Right renal pelvis (tissue), 4 donors: Measurements from ENCODE around the gene BSND. TPM values are rescaled to one million over a fixed set of nuclear protein-coding genes. Genes with fewer than 3 reads are reported as not detected.
A peak's percentile ranks its signal among the peaks of the same experiment; 100 is the strongest.
"Not testable (repeated sequence)": the region's sequence is repeated elsewhere in the genome, so short reads cannot be mapped to it uniquely, and the experiment has no call there.

Source experiments
- DNase-seq, 4 donors: peaks; one replicate each; pipeline ENCODE4 v3.0.0-alpha.2; 2013; ENCODE audit warnings: low read depth in 4 of 4, low spot score in 3 of 4, missing footprints in 1 of 4
- polyA plus RNA-seq, 4 donors: library from polyadenylated mRNA; unstranded; fragments of 120-200 nt; gene quantifications; one replicate each; pipeline ENCODE4 v1.2.1, GENCODE V29; 2013; ENCODE audit not compliant: insufficient read length in 4 of 4

The BSND gene
- polyA plus RNA-seq, 4 donors, result 4.2 to 5.7 (median 5.2) TPM

DNA sequence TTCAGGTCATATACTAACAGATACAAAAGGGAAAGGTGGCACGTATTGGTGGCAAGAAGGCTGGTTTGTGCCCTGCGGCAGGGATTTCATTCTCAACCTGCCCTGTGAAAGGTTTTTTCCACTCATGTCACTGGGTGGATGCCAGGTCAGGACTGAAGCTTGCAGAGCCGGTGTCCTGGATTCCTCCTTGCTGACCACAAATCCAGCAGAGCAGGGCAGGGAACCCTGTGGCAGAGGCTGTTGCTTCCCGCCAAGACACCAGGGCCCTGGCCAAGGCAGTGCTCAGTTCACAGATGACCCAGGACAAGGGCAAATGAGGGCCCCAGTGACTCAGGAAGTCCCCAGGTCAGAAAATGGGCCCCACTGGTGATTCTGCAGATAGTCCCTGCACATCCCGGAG, 16.4 kb downstream of the BSND start:
- DNase-seq, result no peak

- DNase-seq, result no peak
Measured at GRCh38 chr1:55015731-55016620, 17.2 kb downstream of the BSND start.

DNA sequence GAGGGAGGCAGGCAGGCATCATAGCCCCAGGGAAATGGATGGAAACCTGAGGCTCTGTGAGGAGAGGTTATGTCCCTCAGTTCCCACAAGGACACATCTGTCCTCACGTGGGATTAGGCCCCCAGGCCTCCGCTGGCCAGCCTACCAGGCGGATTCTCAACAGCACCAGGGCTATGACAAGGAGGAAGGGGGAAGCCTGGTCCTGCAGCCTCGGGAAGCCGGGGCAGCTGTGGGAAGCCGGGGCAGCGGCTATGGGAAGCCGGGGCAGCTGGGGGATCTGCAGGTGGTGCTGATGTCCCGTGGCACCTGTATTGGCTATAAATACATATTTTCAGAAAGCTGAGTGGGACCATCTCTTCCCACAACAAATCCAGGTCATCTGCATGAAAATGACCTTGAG, 19.7 kb downstream of the BSND start:
- DNase-seq, result no peak

- peak; percentile 57 to 76 (median 68) for DNase-seq
Measured at GRCh38 chr1:55021942-55022546, 23.3 kb downstream of the BSND start.

- DNase-seq, result not testable (repeated sequence)
Measured at GRCh38 chr1:55024163-55024562, 25.4 kb downstream of the BSND start.

DNA sequence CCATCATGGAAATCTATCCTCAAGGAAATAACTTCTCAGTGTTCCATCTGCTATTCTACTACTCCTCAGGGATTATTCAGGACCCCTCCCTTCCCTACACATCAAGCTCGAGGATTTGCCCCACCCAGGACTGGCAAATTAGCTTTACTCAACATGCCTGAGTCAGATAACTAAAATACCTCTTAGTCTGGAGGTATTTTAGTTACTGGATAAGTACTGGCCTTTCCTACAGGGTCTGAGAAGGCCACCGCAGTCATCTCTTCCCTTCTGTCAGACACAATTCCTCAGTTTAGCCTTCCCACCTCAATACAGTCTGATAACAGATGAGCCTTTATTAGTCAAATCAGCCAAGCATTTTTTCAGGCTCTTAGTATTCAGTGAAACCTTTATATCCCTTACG, 27.9 kb downstream of the BSND start:
- DNase-seq, result not testable (repeated sequence)

DNA sequence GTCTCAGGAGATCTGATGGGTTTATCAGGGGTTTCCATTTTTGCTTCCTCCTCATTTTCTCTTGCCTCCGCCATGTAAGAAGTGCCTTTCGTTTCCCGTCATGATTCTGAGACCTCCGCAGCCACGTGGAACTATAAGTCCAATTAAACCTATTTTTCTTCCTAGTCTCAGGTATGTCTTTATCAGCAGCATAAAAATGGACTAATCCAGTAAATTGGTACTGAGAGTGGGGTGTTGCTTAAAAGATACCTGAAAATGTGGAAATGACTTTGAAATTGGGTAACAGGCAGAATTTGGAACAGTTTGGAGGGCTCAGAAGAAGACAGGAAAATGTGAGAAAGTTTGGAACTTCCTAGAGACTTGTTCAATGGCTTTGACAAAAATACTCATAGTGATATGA, 32.4 kb downstream of the BSND start:
- DNase-seq, result not testable (repeated sequence)

DNA sequence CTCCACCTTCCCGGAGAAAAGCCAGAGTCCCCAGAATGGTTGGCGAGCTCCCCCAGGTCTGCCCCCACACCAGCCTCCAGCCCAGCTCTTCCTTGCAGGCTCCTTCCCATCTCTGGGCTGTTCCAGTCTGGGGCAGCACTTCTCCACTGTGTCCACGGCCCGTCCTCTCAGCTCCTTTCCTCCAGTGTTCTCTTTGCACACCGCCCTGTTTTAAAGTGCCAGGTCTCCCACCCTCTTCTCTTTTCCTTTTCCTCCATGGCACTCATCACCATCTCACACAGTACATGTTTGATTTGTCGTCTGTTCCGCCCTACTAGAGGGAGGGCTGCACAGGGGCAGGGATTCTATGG, 34.5 kb downstream of the BSND start:
- DNase-seq, result no peak

GRCh38 chr1:55034476-55035133, 35.9 kb downstream of the BSND start:
- DNase-seq, result peak in 1 of 4 donors; percentile 22

- no peak for DNase-seq
Measured at GRCh38 chr1:55035904-55036303, 37.2 kb downstream of the BSND start.

DNA sequence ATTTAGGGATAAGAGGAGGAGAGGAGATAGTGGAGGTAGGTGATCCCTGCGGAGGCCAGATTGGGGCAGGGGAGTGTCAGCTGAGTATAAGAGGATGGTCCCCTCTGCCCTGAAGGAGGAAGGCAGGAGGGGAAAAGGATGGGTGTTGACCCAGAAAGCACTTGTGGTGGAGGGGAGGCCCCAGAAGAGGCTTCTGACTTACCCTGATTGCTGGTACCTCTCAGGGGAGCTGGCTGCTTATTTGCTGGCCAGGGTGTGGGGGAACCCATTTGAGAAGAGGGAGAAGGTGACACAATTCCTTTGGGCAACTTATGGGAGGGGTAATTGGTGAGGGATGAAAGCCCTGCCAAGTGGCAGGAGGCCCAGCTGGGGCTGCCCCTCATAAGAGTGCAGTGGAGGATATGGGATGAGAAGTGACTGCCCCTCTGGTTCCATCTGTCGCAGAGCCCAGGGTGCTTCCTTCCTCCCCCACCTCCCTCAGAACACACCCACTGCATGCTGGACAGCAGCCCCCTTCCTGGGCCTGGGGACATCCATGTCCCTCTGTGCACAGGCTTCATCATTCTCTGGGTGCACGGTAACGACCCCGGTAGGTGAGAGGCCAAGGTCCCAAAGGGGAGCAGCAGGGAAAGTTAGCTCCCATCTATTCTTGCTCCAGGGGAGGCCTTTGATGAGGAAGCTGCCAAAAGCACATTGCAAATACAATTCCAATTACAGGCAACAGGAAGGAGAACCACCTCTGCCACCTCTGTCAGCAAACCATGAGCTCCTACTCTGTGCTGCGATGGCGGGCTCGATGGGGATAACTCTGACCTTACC, 39.2 kb downstream of the BSND start:
- no peak for DNase-seq

- DNase-seq, result no peak
Measured at GRCh38 chr1:55038552-55038838, 39.8 kb downstream of the BSND start.

GRCh38 chr1:55038974-55039341, 40.2 kb downstream of the BSND start:
- DNase-seq, result no peak

DNA sequence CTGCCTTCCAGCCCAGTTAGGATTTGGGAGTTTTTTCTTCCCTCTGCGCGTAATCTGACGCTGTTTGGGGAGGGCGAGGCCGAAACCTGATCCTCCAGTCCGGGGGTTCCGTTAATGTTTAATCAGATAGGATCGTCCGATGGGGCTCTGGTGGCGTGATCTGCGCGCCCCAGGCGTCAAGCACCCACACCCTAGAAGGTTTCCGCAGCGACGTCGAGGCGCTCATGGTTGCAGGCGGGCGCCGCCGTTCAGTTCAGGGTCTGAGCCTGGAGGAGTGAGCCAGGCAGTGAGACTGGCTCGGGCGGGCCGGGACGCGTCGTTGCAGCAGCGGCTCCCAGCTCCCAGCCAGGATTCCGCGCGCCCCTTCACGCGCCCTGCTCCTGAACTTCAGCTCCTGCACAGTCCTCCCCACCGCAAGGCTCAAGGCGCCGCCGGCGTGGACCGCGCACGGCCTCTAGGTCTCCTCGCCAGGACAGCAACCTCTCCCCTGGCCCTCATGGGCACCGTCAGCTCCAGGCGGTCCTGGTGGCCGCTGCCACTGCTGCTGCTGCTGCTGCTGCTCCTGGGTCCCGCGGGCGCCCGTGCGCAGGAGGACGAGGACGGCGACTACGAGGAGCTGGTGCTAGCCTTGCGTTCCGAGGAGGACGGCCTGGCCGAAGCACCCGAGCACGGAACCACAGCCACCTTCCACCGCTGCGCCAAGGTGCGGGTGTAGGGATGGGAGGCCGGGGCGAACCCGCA, 40.8 kb downstream of the BSND start, which contains the start of gene PCSK9:
Gene PCSK9, plus strand, starts transcription at position 207 of the 741 bp plus-strand sequence. Its CDS starts 290 bp downstream, at position 497.
- DNase-seq, result peak in 2 of 4 donors; percentile 28 to 49

DNA sequence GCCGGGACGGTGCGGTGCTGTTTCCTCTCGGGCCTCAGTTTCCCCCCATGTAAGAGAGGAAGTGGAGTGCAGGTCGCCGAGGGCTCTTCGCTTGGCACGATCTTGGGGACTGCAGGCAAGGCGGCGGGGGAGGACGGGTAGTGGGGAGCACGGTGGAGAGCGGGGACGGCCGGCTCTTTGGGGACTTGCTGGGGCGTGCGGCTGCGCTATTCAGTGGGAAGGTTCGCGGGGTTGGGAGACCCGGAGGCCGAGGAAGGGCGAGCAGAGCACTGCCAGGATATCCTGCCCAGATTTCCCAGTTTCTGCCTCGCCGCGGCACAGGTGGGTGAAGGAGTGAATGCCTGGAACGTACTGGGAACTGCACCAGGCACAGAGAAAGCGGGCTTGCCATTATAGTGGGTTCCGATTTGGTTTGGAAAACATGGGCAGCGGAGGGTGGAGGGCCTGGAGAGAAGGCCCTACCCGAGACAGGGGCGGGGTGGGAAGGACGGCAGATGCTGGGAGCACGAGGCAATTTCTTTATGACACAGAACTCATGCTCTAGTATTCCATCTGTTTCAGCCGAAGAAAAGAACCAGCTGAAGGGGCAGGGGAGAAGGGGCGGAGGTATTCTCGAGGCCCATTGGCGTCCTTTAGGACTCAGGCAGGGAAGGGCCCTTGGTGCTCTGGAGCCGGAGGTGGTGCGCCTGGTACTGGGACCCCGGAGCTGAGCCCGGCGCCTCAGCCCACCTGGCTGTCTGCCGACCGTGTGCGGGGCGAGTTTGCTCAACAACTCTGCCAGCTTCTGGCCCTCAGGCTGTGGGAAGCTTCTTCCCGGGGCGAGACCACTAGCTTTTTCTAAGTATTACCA, 41.6 kb downstream of the BSND start:
- DNase-seq, result no peak

DNA sequence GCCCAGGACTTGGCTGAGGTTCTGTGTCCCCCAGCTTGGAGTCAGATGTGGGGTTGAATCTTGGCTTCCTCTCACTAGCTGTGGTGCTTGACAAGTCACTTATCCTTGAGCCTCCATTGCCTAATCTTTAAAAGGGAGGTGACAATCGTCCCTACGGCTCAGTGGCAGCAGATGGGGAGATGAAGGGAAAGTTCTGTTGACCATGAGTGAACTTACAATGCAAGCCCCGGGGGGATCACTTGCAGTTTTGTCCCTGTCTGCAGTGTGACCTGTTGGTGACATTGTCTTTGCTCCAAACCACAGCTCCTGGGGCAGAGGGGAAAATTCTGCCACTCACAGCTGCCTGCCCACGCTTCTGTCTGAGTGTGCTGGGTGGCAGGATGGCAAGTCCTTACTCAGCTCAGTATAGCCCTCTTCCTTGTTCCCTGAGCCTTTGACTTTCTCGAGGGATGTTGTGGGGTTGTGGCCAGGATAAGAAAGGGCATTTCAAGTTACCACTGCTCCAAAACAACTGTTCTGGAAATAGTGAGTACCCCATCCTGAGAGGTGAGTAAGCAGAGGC, 42.3 kb downstream of the BSND start:
- DNase-seq, result no peak

DNA sequence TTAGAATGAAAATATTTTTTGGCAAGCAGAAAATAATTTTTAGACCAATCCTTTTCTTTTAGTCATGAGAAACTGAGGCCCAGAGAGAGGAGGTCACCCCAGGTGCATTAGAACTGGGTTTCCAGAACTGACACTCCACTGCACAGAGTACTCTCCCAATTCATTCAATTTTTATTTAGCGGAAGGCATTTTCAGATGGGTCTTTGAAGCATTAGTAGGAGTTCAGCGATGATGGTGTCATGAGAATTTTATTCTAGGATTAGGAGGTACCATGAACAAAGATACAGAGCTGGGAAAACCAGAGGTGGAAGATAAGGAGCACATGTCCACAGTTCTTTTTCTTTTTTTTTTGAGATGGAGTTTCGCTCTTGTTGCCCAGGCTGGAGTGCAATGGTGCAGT, 42.9 kb downstream of the BSND start:
- no peak for DNase-seq

DNA sequence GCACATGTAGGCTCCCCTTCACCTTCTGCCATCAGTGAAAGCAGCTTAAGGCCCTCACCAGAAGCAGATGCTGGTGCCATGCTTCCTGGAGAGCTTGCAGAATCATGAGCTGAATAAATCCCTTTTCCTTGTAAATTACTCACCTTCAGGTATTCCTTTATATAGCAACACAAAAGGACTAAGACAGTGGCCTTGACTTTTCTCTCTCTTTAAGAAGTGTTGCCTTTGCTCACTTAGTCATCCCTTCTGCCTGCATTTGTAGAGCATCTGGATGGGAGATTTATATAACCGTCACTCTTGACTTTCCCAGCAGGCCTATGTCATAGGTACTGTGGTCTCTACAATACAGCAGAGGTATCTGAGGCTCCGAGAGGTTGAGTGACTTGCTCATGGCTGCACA, 44.3 kb downstream of the BSND start:
- no peak for DNase-seq

DNA sequence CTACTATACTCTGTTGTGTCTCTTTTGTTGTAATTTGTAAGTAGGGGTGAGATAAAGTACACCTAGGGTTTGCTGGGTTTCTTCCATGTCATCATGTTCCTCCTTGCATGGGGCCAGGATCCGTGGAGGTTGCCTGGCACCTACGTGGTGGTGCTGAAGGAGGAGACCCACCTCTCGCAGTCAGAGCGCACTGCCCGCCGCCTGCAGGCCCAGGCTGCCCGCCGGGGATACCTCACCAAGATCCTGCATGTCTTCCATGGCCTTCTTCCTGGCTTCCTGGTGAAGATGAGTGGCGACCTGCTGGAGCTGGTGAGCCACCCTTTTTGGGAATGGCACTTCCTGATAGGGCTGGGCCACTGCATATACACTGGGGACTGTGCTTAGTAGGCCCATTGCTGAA, 45.0 kb downstream of the BSND start:
- DNase-seq, result no peak
